ENCODE results near the gene SLC25A12. TPM values are rescaled to one million over a fixed set of nuclear protein-coding genes. Genes with fewer than 3 reads are reported as not detected.

The SLC25A12 gene
- total RNA-seq, 4 donors from 2014 or later, result 18.5 to 37.4 (median 24.9) TPM

DNA sequence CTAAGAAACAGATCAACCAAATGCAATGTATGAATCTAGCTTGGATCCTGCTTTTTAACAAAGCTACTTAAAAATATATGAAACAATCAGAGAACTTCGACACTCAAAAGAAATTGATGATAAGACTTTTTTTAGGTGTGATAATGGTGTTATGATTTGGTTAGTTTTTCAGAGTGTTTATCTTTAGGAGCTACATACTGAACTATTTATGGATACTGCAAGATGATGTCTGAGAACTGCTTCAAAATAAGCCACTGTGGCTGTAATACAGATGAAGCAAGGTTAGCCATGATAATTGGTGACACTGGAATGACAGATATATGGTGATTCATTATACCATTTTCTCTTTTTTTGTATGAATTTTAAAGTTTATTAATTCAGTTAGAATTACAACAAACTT, 14.2 kb downstream of the SLC25A12 start:
- DNase-seq (ENCODE audit: low spot score in 2 of 2), result no peak
- Histone ChIP-seq H3K36me3 (no peaks in the 10 kb centered on the region), H3K27me3 (no peaks in the 10 kb centered on the region), H3K9me3 (no peaks in the 10 kb centered on the region), H3K4me3 (no peak overlapping the region), H3K27ac (no peak overlapping the region), H3K4me1 (peaks cover 20% of the 10 kb centered on the region)
- TF ChIP-seq EP300 (IDR thresholded peaks at IDR 0.05), result no peak
- TF ChIP-seq, protein P1, sequence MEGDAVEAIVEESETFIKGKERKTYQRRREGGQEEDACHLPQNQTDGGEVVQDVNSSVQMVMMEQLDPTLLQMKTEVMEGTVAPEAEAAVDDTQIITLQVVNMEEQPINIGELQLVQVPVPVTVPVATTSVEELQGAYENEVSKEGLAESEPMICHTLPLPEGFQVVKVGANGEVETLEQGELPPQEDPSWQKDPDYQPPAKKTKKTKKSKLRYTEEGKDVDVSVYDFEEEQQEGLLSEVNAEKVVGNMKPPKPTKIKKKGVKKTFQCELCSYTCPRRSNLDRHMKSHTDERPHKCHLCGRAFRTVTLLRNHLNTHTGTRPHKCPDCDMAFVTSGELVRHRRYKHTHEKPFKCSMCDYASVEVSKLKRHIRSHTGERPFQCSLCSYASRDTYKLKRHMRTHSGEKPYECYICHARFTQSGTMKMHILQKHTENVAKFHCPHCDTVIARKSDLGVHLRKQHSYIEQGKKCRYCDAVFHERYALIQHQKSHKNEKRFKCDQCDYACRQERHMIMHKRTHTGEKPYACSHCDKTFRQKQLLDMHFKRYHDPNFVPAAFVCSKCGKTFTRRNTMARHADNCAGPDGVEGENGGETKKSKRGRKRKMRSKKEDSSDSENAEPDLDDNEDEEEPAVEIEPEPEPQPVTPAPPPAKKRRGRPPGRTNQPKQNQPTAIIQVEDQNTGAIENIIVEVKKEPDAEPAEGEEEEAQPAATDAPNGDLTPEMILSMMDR (IDR thresholded peaks at IDR 0.05), result no peak
- no peak for TF ChIP-seq POLR2AphosphoS5 (IDR thresholded peaks at IDR 0.05)
- TF ChIP-seq POLR2A (IDR thresholded peaks at IDR 0.05), result no peak
- 98% methylated on average over 1 of the region's 1 CpG for WGBS

DNA sequence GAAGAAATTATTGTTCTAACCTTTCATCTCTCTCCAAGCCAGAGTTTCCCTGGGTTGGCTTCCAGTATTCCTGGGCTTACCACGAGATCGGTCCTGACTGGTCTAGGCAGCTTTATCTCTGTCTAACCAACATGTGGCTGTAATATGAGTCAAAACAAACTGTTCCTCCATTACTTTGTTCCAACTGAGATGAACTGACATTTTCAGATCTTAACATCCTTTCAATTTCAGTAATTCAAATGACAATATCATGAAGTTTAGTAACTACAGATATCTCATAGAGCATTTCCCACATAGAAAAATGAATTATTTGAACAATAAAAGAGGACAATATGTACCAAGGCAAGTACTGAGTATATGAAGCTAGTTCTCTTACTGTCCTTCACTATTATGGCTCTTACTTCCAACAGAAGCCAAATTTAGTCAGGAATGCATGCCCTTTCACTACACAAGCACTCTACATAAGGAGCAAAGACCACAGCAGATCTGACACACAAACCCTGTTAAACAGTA, 15.5 kb downstream of the SLC25A12 start:
- H3K4me3 ChIP-seq, result no peak overlapping the region
- WGBS, result 18% methylated on average over 2 of the region's 2 CpGs
- H3K9me3 ChIP-seq, result no peaks in the 10 kb centered on the region
- no peak for TF ChIP-seq POLR2AphosphoS5 (IDR thresholded peaks at IDR 0.05)
- TF ChIP-seq EP300 (IDR thresholded peaks at IDR 0.05), result no peak
- TF ChIP-seq POLR2A (IDR thresholded peaks at IDR 0.05), result no peak
- TF ChIP-seq, protein P1 (IDR thresholded peaks at IDR 0.05), result no peak
- no peaks in the 10 kb centered on the region for H3K27me3 ChIP-seq
- H3K36me3 ChIP-seq, result no peaks in the 10 kb centered on the region
- H3K27ac ChIP-seq, result peak overlapping the region; percentile 64
- H3K4me1 ChIP-seq, result peaks cover 20% of the 10 kb centered on the region
- DNase-seq (ENCODE audit: low spot score in 2 of 2), result no peak

DNA sequence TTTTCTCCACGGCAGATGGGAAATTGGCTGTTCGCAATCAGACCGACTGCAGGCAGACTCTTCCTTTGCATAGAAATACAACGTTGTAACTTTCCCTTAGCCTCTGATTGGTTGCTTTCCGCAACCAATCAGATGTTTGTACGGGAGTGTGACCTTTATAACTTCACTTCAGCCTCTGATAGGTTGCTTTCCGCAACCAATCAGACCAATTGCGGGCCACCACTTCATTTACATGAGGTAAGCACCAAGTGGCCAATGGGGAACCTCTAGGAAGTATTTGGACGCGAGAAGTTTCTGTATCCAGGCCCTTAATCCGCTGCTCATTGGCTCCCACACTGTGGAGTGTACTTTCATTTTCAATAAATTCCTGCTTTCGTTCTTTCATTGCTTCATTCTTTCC, 19.1 kb downstream of the SLC25A12 start:
- no peaks in the 10 kb centered on the region for H3K9me3 ChIP-seq
- H3K27me3 ChIP-seq, result no peaks in the 10 kb centered on the region
- H3K36me3 ChIP-seq, result no peaks in the 10 kb centered on the region
- TF ChIP-seq EP300 (IDR thresholded peaks at IDR 0.05) (no peak), POLR2A (IDR thresholded peaks at IDR 0.05) (no peak), POLR2AphosphoS5 (IDR thresholded peaks at IDR 0.05) (no peak)
- TF ChIP-seq, protein P1 (IDR thresholded peaks at IDR 0.05), result no peak
- H3K4me1 ChIP-seq, result peaks cover 20% of the 10 kb centered on the region
- no peak for DNase-seq (ENCODE audit: low spot score in 2 of 2)
- H3K4me3 ChIP-seq, result no peak overlapping the region
- WGBS, result 89% methylated on average over 12 of the region's 12 CpGs
- H3K27ac ChIP-seq, result no peak overlapping the region

DNA sequence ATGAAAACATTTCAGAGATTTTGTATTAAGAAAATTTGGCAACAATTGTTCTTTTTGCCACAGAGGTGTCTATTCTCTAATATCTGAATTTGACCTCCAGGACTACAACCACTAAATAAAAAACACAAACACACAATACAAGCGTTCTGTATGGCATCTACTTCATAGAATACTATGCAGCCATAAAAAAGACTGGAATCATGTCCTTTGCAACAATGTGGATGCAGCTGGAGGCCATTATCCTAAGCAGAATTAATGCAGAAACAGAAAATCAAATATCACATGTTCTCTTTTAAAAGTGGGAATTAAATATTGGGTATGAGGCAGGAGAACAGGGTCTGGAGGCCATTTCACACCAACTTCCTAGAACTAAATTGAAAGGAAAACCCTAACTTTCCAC, 19.5 kb downstream of the SLC25A12 start:
- 100% methylated on average over 1 of the region's 1 CpG for WGBS
- peaks cover 15% of the 10 kb centered on the region for H3K4me1 ChIP-seq
- DNase-seq (ENCODE audit: low spot score in 2 of 2), result no peak
- no peak overlapping the region for H3K4me3 ChIP-seq
- no peaks in the 10 kb centered on the region for H3K27me3 ChIP-seq
- H3K36me3 ChIP-seq, result no peaks in the 10 kb centered on the region
- TF ChIP-seq POLR2AphosphoS5 (IDR thresholded peaks at IDR 0.05), result no peak
- TF ChIP-seq EP300 (IDR thresholded peaks at IDR 0.05), result no peak
- no peak for TF ChIP-seq POLR2A (IDR thresholded peaks at IDR 0.05)
- TF ChIP-seq, protein P1 (IDR thresholded peaks at IDR 0.05), result no peak
- H3K9me3 ChIP-seq, result no peaks in the 10 kb centered on the region
- no peak overlapping the region for H3K27ac ChIP-seq

- H3K4me3 ChIP-seq, result no peak overlapping the region
- no peak overlapping the region for H3K27ac ChIP-seq
- H3K4me1 ChIP-seq, result no peaks in the 10 kb centered on the region
- peaks cover 5% of the 10 kb centered on the region for H3K36me3 ChIP-seq
- 66% methylated on average over 5 of the region's 5 CpGs for WGBS
- no peaks in the 10 kb centered on the region for H3K9me3 ChIP-seq
- TF ChIP-seq, protein P1 (IDR thresholded peaks at IDR 0.05), result no peak
- DNase-seq (ENCODE audit: low spot score in 2 of 2), result no peak
- no peaks in the 10 kb centered on the region for H3K27me3 ChIP-seq
Observed at GRCh38 chr2:171864357-171864985, 29.6 kb downstream of the SLC25A12 start.

All from suprapubic skin (tissue), 4 donors.